GM21717 (cell line): ENCODE data around the gene KANK3.

Experiments
- ATAC-seq: cut with Tn5 transposase; IDR thresholded peaks from one replicate; pipeline ENCODE4 v1.9.1; 2021; ENCODE audit warnings: mild to moderate bottlenecking, moderate library complexity; ENCODE audit not compliant: unreplicated experiment

The KANK3 gene

DNA sequence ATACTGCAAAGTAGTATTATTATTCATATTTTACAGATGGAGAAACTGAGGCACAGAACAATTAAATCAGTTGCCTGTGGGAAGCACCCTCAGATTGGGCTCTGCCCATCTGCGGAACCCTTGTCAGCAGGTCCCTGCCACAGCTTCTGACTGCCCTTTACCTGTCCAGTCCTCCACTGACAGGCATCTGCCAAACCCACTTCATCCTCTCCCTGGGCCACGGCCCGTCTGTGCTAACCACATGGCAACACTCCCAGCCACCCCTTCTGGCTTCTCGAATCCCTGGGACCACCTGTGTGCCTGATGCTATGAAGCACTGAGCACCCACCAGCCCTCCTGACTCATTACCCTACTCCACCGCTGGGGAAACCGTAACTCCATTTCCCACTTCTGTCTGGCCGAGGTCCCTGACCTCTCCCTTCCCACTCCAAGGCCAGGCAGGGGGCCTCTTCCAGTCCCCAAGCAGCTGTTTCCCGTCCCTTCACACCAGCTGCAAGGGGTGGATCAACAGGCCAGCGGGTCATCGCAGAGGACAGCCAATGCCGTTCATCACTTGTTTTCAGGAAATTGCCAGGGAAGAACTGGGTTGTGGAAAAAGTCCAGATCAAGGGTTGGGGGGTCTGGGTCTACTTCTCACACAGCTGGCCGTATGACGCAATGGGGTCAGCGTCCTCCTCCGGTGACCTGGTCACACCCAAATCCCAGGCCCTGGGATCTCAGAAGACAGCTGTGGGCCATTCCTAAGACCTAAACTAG, 2.5 kb downstream of the KANK3 start:
- no peak for ATAC-seq

DNA sequence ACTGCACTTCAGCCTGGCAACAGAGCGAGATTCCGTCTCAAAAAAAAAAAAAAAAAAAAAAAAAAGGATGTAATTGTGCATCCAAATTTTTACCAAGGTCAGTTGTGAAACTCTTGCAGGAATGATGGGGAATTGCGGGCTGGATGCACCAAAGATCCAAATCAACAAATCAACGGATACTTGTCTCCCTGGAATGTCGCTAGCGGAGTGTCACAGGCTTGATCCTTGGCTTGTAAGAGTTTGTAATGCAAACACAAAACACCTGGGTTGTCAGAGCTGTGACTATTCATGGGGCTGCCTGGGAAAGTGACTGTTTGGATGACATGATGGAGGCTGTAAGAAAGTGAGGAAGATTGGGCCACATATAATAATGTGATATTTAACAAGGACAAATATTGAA, 4.2 kb downstream of the KANK3 start:
- no peak for ATAC-seq

DNA sequence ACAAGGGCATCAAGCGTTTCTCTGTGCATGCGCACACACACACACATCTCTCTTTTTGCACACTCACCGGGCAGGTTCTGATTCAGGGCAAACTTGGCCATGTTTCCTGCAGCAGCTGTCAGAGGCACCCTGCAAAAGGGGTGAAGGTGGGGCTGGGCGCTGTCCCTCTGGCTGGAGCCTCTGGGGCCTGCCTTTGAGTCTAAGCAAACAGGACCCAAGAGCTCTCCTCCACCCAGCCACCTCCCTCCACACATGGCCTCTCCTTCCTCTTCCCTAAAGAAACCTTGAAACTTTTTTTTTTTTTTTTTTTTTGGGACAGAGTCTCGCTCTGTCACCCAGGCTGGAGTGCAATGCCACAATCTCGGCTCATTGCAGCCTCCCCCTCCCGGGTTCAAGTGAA, 5.3 kb downstream of the KANK3 start:
- no peak for ATAC-seq

DNA sequence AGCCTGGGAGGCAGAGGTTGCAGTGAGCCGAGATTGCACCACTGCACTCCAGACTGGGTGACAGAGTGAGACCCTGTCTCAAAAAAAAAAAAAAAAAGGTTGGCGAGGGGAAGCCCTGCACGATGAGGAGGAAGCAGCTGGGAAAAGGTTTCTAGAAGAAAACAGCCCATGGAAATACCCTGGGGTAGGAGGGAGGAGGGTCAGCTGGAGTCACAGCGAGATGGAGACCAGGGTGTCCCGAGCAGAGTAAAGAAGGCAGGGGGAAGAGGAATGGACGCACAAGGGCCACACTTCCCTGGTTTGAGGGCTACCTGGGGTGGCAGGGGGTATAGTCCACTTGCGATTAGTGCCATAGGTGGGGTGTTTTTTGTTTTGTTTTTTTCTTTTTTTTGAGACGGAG, 6.4 kb downstream of the KANK3 start:
- ATAC-seq = no peak

DNA sequence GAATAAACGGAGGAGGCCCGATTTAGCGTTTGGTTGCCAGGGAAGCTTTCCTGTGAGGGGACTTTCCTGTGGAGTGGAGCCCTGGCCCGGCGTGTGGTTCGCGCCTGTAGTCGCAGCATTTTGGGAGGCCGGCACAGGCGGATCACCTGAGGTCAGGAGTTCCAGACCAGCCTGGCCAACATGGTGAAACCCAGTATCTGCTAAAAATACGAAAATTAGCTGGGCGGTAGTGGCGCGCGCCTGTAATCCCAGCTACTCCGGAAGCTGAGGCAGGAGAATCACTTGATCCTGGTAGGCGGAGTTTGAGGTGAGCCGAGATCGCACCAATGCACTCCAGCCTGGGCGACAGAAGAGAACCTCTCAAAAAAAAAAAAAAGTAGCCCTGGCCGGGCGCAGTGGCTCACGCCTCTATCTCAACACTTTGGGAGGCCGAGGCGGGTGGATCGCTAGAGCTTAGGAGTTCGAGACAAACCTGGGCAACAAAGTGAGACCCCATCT, 6.9 kb downstream of the KANK3 start:
- ATAC-seq = no peak

DNA sequence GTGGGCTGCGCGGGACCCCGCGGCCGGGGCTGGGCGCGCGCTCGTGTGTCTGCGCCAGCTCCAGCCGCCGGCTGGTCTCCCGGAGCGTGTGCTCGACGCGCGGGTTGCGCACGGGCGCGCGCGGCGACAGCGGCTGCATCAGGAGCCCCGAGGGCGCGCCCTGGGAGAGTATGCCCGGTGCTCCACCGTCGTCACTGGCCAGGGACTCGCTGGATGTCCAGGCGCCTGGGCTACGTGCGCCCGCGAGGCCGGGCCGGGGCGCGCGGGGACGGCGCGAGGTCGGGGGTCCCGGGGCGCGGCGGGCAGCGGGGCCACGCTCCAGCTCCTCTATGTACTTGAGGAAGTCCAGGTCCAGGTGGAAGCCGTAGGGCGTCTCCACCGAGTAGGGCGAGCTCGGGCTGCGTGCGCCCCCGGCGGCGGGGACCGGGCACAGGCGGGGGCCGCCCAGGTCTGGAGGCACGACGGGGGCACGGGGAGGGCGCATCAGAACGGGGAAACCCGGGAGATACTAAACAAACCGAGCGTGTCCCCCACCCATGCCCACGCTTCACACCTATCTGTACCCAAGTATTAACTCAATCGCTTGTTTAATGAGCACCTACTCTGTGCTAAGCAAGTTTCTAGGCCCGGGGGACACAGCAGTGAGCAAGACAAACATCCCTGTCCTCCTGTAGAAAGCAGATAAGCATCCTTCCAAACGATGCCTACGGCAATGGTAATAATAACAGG, 7.6 kb downstream of the KANK3 start:
- no peak for ATAC-seq

DNA sequence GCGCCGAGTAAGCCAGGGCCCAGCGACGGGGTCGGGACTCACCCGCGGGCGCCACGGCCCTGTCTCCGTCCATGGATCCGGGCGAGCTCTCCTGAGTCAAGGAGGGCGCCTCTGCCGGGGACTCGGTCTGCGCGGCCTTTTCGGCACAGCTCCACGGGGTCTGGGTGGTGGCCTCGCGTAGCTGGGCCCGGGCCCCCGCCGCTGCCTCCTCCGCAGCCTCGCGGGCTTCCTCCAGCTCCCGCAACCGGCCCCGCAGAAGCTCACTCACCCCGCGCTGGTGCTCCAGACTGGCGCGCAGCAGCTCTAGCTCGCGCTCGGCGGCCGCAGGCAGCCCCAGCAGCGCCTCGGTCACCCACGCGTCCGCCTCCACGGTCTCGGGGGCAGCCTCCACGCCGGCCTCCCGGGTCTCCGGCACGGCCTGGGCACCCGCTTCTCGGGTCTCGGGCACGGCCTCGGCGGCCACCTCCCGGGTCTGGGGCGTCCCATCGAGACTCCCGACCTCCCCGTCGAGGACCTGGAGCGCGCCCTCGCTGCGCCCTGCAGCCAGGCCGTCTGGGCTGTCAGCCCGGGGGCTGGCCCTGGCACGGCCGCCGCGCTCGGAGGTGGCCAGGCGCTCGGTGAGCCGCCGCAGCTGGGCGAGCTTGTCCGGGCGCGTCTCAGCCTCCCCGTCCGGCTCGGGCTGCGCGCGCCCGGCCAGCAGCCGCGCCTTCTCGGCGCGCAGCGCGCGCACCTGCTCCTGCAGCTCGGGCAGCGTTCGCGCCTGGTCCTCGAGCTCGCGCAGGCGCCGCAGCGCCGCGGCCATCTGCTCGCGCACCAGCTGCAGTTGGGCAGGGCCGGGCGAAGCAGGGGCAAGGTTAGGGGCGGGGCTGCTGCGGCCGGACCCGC, 8.4 kb downstream of the KANK3 start:
- no peak for ATAC-seq

DNA sequence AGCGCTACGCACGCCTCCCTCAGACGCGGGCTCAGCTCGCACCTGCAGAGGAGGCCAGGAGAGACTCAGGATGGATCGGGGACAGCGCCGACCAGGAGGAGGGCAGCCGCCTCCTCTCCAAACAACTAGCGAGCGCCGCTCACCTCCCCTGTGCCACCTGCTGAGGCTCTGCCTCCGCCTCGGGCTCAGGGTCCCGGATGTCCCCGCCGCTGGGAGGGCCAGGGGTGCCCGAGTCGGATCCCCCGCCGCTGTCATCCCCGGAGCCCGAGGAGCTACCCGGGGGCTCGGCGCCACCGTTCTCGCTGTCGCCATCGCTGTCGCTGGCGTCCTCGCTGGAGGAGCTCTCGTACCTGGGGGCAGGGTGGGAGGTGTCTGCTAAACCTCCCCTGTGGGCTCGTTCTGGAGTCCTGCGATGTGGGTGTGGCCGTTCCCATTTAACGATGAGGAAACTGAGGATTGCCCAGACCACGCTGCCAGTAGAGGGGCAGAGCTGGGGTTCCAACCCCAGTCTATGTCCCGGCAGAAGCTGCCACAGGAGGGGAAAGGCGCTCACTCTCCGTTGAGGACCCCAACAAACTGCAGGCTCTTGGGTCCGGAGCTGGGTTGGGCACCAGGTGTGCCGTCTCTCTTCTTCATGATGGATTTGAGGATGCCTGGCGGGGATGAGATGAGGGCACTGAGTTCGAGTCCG, 9.2 kb downstream of the KANK3 start:
- ATAC-seq = no peak

DNA sequence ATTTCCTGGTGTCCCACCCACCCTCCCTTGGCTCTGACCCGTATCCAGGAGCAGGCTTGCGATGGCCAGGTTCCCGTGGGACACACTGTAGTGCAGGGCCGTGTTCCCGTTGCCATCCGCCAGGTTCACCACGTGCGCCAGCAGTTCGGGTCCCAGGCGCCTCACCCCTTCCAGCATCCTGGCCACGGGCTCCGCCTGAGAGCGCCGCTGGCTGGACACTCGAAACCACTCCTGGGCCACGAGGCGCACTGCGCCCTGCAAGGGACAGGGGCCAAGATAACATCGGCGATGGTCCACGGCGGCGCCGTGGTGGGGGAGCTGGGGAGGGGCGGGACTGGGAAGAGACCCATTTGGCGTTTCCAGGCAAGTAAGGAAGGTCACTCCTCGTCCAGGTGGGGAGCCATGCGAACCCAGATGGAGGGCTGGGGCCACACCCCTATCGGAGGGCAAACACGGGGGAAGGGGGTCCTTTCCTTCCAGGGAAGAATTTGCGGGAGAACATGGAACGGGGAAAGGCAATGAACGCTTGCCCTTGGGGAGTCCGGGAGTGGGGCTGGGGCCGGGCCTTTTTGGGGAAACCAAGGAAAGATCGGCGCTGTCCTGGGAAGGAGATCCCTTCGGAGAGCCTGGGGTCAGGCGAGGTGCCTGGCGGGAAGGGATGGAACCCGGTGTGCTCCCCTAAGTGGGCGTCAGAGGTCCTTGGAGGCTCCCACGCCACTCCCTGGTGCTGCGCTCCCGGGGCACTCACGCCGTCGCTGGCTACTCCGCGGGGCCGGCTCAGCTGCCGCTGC, 9.9 kb downstream of the KANK3 start:
- no peak for ATAC-seq

DNA sequence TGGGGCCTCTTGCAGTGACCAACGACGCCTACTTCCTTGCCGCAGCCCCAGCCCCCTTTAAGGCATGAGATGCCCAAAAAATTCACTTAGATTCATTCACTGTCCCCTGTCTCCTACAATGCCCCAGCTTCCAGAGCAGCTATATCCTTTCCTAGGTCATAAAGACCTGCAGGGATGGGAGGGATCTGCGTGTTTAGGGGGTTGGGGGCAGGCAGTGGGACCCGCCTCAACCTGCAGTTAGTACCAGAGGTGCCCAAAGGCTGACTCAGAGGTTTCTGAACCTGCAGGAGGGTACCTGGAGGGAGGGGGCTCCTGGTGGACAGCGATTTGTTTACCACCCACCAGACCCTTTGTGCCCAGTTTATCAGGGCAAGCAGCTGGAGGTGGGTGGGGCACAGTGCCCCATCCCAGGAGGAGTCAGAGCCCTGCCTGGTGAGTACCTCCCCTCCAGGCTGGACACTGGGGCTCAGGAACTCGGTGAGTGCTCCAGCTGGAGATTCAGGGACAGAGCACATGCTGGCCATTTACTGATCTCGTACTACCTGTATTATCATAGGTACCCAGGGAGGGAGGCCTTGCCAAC, 11.7 kb downstream of the KANK3 start:
- no peak for ATAC-seq

DNA sequence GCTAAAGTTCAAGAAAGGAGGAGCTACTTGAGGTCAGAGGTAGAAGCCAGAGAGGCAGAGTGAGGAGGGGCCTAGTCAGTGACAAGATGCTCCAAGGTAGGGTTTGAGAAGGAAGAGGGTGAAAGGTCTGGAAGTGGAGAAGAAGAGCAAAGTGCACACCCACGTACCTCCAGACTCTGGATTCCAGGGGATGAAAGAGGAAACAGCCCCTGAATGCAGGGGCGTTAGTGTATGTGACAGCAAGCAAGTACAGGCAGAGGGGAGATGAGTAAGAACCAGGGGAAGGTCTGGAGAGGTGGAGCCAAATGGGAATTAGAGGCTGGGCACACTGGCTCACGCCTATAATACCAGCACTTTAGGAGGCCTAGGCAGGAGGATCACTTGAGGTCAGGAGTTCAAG, 13.1 kb downstream of the KANK3 start:
- no peak for ATAC-seq

DNA sequence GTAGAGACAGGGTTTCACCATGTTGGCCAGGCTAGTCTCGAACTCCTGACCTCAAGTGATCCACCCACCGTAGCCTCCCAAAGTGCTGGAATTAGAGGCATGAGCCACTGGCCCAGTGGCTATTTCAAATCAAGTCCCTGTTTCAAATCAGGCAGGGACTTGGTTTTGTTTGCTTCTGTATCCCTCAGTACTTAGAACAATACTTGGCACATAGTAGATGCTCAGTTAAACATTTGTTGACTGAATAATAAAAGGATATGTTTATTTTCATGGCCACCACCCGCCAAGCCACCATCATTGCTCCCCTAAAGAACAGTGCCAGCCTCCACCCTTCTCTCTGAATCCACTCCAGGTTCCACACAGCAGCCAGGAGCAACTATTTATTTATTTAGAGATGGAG, 17.6 kb downstream of the KANK3 start:
- no peak for ATAC-seq

DNA sequence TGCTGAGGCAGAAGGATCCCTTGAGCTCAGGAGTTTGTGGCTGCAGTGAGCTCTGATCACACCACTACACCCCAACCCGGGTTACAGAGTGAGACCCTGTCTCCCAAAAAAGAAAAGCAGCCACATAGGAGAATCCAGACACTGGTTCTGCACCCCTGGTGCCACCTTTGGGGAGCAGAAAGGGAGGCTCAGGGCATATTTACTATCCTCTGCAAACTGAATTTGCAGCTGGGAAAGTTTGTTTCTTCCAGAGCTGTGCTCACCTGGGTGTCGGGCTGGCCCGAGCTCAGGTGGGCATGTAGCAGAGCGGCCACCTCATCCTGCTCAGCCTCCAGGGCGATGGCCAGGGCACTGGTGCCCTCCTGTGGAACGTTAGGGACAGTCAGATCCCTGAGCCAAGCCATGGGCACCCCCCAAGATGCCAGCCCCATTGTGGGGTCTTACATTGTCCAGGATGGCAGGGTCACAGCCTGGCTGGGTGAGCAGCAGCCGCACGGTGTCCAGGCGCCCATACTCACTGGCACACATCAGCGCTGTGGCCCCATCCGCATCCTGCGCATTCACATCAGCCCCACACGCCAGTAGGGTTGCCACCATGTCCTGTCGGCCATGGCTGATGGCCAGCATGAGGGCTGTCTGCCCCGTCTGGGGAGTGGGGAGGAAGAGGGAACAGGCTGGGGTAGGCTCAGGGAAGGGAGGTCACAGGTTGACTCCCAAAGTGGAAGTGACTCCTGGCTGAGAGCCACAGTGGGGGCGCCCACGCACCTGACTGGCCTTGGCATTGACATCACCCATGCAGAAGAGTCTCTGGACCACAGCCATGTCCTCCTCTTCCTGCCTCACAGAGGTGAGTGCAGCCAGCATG, 18.6 kb downstream of the KANK3 start:
- no peak for ATAC-seq

DNA sequence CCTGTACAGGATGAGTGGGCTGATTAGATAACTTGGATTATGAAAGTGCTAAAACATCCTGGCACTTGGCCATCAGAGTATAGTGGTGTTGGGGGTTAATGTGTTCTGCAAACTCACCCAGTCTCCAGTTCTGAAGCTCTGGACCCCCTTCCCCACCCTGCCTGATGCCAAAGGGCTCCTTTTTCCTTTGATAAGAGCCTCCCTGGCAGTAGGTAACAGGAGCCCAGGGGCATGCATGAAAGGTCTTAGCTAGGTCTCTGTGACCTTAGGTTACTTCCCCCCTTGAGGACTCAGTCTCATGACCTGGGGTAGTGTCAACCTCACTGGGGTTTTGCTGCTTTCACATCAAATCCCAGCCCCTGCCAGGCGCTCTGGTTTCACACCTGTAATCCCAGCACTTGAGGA, 19.3 kb downstream of the KANK3 start:
- no peak for ATAC-seq

DNA sequence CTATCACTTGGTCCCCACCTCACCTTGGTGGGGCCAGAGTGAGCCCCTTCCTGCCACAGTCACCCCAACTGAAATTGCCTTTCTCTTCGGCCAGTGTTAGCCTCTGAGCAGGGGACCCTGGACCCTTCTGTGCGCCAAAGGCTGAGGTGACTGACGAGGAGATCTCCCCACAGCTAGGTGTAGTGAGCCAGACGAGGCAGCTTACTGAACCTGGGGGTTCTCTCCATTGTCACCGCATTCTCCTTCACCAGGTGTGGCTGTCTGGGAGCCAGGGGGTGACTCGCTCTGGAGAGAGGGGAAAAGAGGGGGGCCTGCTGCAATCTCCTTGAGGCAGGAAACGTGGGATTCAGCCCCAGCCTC, 20.4 kb downstream of the KANK3 start:
- no peak for ATAC-seq

DNA sequence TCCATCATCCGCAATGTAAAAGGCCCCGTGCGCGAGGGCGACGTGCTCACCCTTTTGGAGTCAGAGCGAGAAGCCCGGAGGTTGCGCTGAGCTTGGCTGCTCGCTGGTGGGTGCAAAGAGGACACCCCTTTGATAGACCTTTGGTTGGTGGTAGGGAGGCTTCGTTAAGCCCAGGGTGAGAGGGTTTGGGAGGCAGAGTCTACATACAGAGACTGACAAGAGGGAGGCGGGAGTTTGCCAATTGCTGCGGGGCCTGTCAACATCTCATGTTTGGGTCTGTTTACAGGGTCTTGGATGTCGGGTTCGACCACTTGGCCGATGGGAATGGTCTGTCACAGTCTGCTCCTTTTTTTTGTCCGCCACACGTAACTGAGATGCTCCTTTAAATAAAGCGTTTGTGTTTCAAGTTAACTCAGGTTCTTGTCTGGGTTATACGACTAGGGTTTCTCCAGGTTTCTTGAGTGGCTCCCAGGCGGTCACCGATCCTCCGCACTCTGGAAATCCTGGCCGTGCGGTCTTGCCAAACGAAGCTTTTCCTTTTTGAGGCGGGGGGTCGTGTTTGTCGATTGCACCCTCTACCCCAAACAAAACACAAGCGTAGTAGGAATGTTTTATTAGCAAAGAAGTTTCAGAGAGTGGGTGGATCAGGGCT, 20.9 kb downstream of the KANK3 start:
- no peak for ATAC-seq

DNA sequence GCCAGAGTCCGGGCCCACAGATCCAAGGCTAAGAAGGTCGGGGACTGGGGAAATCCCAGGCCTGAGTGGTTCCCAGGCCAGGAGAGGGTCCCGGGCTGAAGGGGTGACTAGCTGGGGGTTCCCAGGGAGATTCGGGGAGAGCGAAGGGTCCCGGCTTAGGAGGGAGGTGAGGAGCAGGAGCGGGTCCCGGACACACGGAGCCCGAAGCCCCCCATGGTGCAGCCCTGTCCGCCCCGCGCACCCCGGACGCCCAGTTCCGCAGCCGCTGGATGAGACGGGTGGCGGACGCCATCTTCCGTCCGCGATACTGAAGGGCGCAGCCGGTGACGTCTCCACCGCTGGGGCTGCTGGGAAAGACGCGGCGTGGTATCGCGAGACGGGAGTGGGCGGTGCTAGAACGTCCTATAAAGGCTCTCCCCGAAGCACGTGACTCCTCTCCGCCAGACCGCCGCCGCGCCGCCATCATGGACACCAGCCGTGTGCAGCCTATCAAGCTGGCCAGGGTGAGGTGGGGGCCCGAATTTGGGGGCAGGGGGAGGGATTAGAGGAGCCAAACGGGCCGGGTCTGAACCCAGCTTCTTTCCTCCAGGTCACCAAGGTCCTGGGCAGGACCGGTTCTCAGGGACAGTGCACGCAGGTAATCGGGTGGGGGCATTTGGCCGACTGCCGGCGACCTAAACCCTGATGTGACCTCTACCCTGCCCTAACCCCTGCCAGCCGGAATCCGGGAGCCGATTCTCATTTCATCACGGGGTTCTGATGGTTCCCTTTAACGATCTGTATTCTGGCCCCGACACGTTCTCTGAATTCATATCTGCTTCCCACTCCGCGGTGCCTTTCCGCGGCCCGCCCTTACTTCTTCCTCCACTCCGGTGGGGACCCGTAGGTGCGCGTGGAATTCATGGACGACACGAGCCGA, 21.7 kb downstream of the KANK3 start, which contains the start of the genes NDUFA7 and RPS28:
TSS of gene NDUFA7 (minus strand) at position 309 of the 919 bp plus-strand sequence. CDS start at position 292, 17 bp downstream.
TSS of gene RPS28 (plus strand) at position 430 of the 919 bp plus-strand sequence. CDS start at position 465, 35 bp downstream.
- peak; percentile 78 for ATAC-seq
